ENCODE results near the gene PLCH1.
A peak's percentile ranks its signal among the peaks of the same experiment; 100 is the strongest.

PLCH1 gene

GRCh38 chr3:155704771-155705559 is 39.9 kb downstream of the PLCH1 start:
- H3K27me3 ChIP-seq (ENCODE audit: insufficient read depth, poor library complexity, severe bottlenecking) = no peaks in the 10 kb centered on the region
- TF ChIP-seq GABPA (IDR thresholded peaks at IDR 0.05; ENCODE audit: low read depth) = no peak
- no peak for TF ChIP-seq REST (IDR thresholded peaks at IDR 0.05; ENCODE audit: insufficient replicate concordance, low read depth)
- no peak for TF ChIP-seq POLR2AphosphoS5 (IDR thresholded peaks at IDR 0.05; ENCODE audit: low read depth)
- no peak for TF ChIP-seq CTCF (IDR thresholded peaks at IDR 0.05; ENCODE audit: insufficient read depth, low read length)
- TF ChIP-seq SPI1 (IDR thresholded peaks at IDR 0.05; ENCODE audit: borderline replicate concordance, low read depth) = no peak
- no peak for DNase-seq (ENCODE audit: low read depth in 1 of 2, low spot score in 1 of 2)
- H3K4me3 ChIP-seq (replicated peaks; ENCODE audit: insufficient read depth, low read length) = no peak overlapping the region
- H3K27ac ChIP-seq (replicated peaks) = no peak overlapping the region

DNA sequence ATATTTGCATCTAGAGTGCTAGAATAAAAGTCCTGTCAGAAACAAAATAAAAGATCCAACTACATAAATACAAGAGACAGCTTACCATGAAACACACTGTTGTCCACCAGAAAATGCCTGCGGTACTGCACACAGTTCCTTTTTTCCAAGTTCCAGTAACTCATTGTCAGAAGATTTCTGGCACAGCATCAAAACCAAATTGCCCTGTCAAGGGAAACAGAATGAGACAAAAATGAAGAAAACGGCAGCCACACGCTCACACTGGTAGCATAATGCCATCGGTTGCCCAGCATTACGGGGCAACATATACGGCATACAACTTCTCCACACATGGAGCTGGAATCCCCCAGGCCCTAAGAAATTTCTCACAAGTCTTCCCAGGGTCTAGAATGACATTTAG is 40.8 kb downstream of the PLCH1 start:
- no peak overlapping the region for H3K27ac ChIP-seq (replicated peaks)
- no peaks in the 10 kb centered on the region for H3K27me3 ChIP-seq (ENCODE audit: insufficient read depth, poor library complexity, severe bottlenecking)
- no peak overlapping the region for H3K4me3 ChIP-seq (replicated peaks; ENCODE audit: insufficient read depth, low read length)
- peak in 1 of 2 experiments; percentile 5 for DNase-seq (ENCODE audit: low read depth in 1 of 2, low spot score in 1 of 2)
- peak; percentile 54; the same call in 1 of the 2 replicates for TF ChIP-seq SPI1 (IDR thresholded peaks at IDR 0.05; ENCODE audit: borderline replicate concordance, low read depth)
- TF ChIP-seq GABPA (IDR thresholded peaks at IDR 0.05; ENCODE audit: low read depth) = no peak

DNA sequence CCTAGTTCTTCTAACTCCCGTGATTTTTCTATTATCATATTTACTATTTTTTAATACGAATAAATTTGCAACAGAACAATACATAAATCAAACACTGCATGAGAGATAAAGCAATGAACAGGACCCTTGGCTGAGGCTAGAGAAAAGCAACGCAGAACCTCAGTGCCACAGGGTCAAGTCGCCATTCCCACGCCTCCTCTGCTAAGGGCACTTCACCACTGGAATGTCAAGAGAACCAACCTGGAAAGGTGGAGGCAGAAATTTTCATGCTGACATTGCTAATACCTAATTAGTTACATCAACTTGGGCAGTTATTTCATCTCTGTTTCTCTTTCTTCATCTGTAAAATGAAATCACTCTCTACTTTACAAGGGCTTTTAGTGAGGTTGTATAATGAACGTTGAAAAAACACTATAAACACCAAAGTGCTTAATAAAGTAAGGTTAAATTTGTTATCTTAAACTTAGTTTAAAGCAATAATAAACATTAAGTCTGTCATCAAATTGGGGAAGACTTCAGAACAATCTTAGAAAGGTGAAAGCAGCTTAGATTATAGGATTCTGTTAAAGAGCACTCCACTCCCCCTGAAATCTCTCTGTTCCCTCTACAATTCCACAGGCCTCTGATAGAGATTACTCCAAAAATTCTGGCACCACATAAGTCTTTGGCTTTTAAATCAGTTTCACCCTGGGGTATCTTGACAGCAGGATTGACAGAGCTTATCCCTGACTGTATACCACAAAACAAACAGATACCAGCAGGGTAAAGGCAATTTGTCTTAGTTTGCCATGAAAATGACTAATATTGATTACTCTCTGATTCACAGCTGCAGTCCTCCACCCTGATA is 41.9 kb downstream of the PLCH1 start:
- TF ChIP-seq REST (IDR thresholded peaks at IDR 0.05; ENCODE audit: insufficient replicate concordance, low read depth) = no peak
- no peak for TF ChIP-seq GABPA (IDR thresholded peaks at IDR 0.05; ENCODE audit: low read depth)
- TF ChIP-seq POLR2AphosphoS5 (IDR thresholded peaks at IDR 0.05; ENCODE audit: low read depth) = no peak
- TF ChIP-seq SPI1 (IDR thresholded peaks at IDR 0.05; ENCODE audit: borderline replicate concordance, low read depth) = no peak
- no peak for TF ChIP-seq CTCF (IDR thresholded peaks at IDR 0.05; ENCODE audit: insufficient read depth, low read length)
- no peak overlapping the region for H3K27ac ChIP-seq (replicated peaks)
- H3K27me3 ChIP-seq (ENCODE audit: insufficient read depth, poor library complexity, severe bottlenecking) = no peaks in the 10 kb centered on the region
- no peak for DNase-seq (ENCODE audit: low read depth in 1 of 2, low spot score in 1 of 2)
- no peak overlapping the region for H3K4me3 ChIP-seq (replicated peaks; ENCODE audit: insufficient read depth, low read length)

DNA sequence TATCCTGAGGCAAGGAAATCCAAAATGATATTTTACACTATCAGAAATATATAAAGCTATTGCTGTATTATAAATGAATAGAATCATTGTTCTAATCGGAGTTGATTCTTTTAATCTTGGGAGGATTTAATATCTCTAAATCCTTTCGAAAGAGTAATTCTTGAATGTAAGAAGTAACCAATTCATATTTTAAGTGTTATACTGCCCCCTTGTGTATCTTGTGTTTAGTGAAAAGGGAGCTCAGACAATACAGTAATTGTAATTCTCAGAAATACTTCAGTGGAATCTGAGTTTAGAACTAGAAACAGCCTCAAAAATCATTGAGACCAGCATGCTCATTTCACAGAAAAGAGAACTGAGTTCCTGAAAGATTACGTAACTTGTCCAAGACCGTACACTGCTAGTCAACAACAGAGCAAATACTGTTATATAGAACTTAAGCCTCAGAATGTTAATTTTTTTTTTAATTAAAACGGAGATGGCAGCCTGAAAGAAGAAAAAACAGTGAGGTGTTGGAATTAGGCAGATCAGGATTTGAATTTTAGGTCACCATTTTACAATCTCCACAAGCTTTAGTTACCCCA is 42.9 kb downstream of the PLCH1 start:
- Histone ChIP-seq H3K27me3 (ENCODE audit: insufficient read depth, poor library complexity, severe bottlenecking) (no peaks in the 10 kb centered on the region), H3K4me3 (replicated peaks; ENCODE audit: insufficient read depth, low read length) (no peak overlapping the region), H3K27ac (replicated peaks) (no peak overlapping the region)
- DNase-seq (ENCODE audit: low read depth in 1 of 2, low spot score in 1 of 2) = peak in 1 of 2 experiments; percentile 11
- no peak for TF ChIP-seq POLR2AphosphoS5 (IDR thresholded peaks at IDR 0.05; ENCODE audit: low read depth)
- TF ChIP-seq REST (IDR thresholded peaks at IDR 0.05; ENCODE audit: insufficient replicate concordance, low read depth) = no peak
- TF ChIP-seq SPI1 (IDR thresholded peaks at IDR 0.05; ENCODE audit: borderline replicate concordance, low read depth) = no peak
- TF ChIP-seq GABPA (IDR thresholded peaks at IDR 0.05; ENCODE audit: low read depth) = no peak
- TF ChIP-seq CTCF (IDR thresholded peaks at IDR 0.05; ENCODE audit: insufficient read depth, low read length) = peak; percentile 17

Measured in HL-60 (cell line).